GM23338 (cell line): ENCODE data around the gene C14orf180. TPM values are rescaled to one million over a fixed set of nuclear protein-coding genes. Genes with fewer than 3 reads are reported as not detected.

Experiments
- ATAC-seq: fragments of 200-7000 bp; cut with Tn5 transposase; 3 replicates; pipeline ENCODE4 v1.9.1; 2020
- DNase-seq: peaks from one replicate; pipeline ENCODE4 v3.0.0-alpha.2; 2015; ENCODE audit warnings: low spot score
- H2AFZ ChIP-seq: fragments of 200-600 bp; sonication (generic); 2 replicates; pipeline ENCODE4 v1.8.0; 2016; ENCODE audit warnings: antibody characterized with exemption, mild to moderate bottlenecking, moderate library complexity
- H3F3A ChIP-seq: fragments of 200-600 bp; sonication (generic); replicated peaks from 2 replicates; pipeline ENCODE4 v1.8.0; 2017; ENCODE audit warnings: antibody characterized with exemption, mixed run types, low read depth
- H3K27ac ChIP-seq: fragments of 200-600 bp; sonication (generic); 2 replicates; pipeline ENCODE4 v1.6.1; 2016; ENCODE audit warnings: low read depth
- H3K27me3 ChIP-seq: fragments of 200-600 bp; sonication (generic); 2 replicates; pipeline ENCODE4 v1.8.0; 2016; ENCODE audit warnings: mild to moderate bottlenecking, mixed run types, moderate library complexity; ENCODE audit not compliant: insufficient read depth
- H3K36me3 ChIP-seq: fragments of 200-600 bp; sonication (generic); 2 replicates; pipeline ENCODE4 v1.8.0; 2016; ENCODE audit warnings: mild to moderate bottlenecking; ENCODE audit not compliant: insufficient read depth
- H3K4me1 ChIP-seq: fragments of 200-600 bp; sonication (generic); 2 replicates; pipeline ENCODE4 v1.8.0; 2016; ENCODE audit warnings: mild to moderate bottlenecking, moderate library complexity; ENCODE audit not compliant: insufficient read depth
- H3K4me2 ChIP-seq: fragments of 200-600 bp; sonication (generic); 2 replicates; pipeline ENCODE4 v1.7.1; 2017; ENCODE audit warnings: mixed run types
- H3K4me3 ChIP-seq: fragments of 200-600 bp; sonication (generic); 2 replicates; pipeline ENCODE4 v1.6.1; 2016; ENCODE audit warnings: mixed run types
- H3K79me2 ChIP-seq: fragments of 200-600 bp; sonication (generic); replicated peaks from 2 replicates; pipeline ENCODE4 v1.8.0; 2017; ENCODE audit warnings: mild to moderate bottlenecking; ENCODE audit not compliant: insufficient read depth
- H3K9me2 ChIP-seq: fragments of 200-600 bp; sonication (generic); 2 replicates; pipeline ENCODE4 v1.8.0; 2017; ENCODE audit not compliant: insufficient read depth
- H4K20me1 ChIP-seq: fragments of 200-600 bp; sonication (generic); replicated peaks from 2 replicates; pipeline ENCODE4 v1.8.0; 2017; ENCODE audit warnings: mild to moderate bottlenecking; ENCODE audit not compliant: insufficient read depth
- H3K27ac Mint-ChIP-seq: 2 replicates; pipeline ENCODE4 v1.8.0; 2020; ENCODE audit warnings: inconsistent platforms, mild to moderate bottlenecking, moderate library complexity, mixed read lengths
- H3K27me3 Mint-ChIP-seq: 3 replicates; pipeline ENCODE4 v1.8.0; 2022; ENCODE audit warnings: low read depth, mild to moderate bottlenecking, moderate library complexity, mixed read lengths, inconsistent platforms; ENCODE audit not compliant: insufficient read depth, poor library complexity
- H3K36me3 Mint-ChIP-seq: 3 replicates; pipeline ENCODE4 v1.8.0; 2021; ENCODE audit warnings: low read depth, mild to moderate bottlenecking, inconsistent platforms, moderate library complexity, mixed read lengths
- H3K4me1 Mint-ChIP-seq: 3 replicates; pipeline ENCODE4 v1.8.0; 2020; ENCODE audit warnings: mild to moderate bottlenecking, inconsistent platforms, mixed read lengths
- H3K4me3 Mint-ChIP-seq: 3 replicates; pipeline ENCODE4 v1.8.0; 2021; ENCODE audit warnings: moderate library complexity, mild to moderate bottlenecking, inconsistent platforms, mixed read lengths
- H3K9me3 Mint-ChIP-seq: 3 replicates; pipeline ENCODE4 v1.8.0; 2020; ENCODE audit warnings: moderate library complexity, mild to moderate bottlenecking, inconsistent platforms, mixed read lengths
- CREB1 ChIP-seq: fragments of 250-450 bp; sonication (Bioruptor Pico); IDR thresholded peaks from 2 replicates; pipeline ENCODE4 v1.5.0; 2020; ENCODE audit warnings: low read depth, mild to moderate bottlenecking, moderate library complexity
- EZH2phosphoT487 ChIP-seq: fragments of 200-600 bp; sonication (generic); IDR thresholded peaks from one replicate; pipeline ENCODE4 v1.8.1; 2018; ENCODE audit warnings: antibody characterized with exemption; ENCODE audit not compliant: unreplicated experiment
- JUNB ChIP-seq: IDR thresholded peaks from one replicate; pipeline ENCODE4 v1.6.1; 2016; ENCODE audit warnings: antibody characterized with exemption; ENCODE audit not compliant: unreplicated experiment
- NANOG ChIP-seq: IDR thresholded peaks from 2 replicates; pipeline ENCODE4 v1.6.1; 2016; ENCODE audit warnings: antibody characterized with exemption, borderline replicate concordance
- POLR2AphosphoS5 ChIP-seq: IDR thresholded peaks from 2 replicates; pipeline ENCODE4 v1.6.1; 2016; ENCODE audit warnings: antibody characterized with exemption, low read depth
- STAT1 ChIP-seq: IDR thresholded peaks from one replicate; pipeline ENCODE4 v1.6.1; 2016; ENCODE audit warnings: antibody characterized with exemption; ENCODE audit not compliant: unreplicated experiment
- ZNF114 ChIP-seq: fragments of 250-450 bp; sonication (Bioruptor Pico); IDR thresholded peaks from 2 replicates; pipeline ENCODE4 v1.5.0; 2020; ENCODE audit warnings: mild to moderate bottlenecking, moderate library complexity
- ZNF331 ChIP-seq: fragments of 250-450 bp; sonication (Bioruptor Pico); IDR thresholded peaks from 2 replicates; pipeline ENCODE4 v1.5.0; 2020; ENCODE audit warnings: low read depth, mild to moderate bottlenecking, moderate library complexity
- ZNF462 ChIP-seq: fragments of 250-450 bp; sonication (Bioruptor Pico); IDR thresholded peaks from 2 replicates; pipeline ENCODE4 v1.5.0; 2020; ENCODE audit warnings: mild to moderate bottlenecking, moderate library complexity
- polyA plus RNA-seq: library from polyadenylated mRNA; unstranded; fragments of >200 nt; fragmentation: Nextera tagmentation; extraction: Ambion mirVana; gene quantifications from 2 replicates; pipeline ENCODE4 v1.2.1, GENCODE V29; 2016
- total RNA-seq: library from RNA; depleted of rRNA; stranded (reverse); fragments of >200 nt; shearing (Covaris generic); gene quantifications from 2 replicates; pipeline ENCODE4 v1.2.3, GENCODE V29; 2014
- TF ChIP-seq, protein P1 (sequence below): IDR thresholded peaks from one replicate; pipeline ENCODE4 v1.6.1; 2018; ENCODE audit warnings: antibody characterized with exemption; ENCODE audit not compliant: unreplicated experiment

Gene C14orf180
- total and polyA plus RNA-seq, 2 experiments from 2014 or later: not detected

DNA sequence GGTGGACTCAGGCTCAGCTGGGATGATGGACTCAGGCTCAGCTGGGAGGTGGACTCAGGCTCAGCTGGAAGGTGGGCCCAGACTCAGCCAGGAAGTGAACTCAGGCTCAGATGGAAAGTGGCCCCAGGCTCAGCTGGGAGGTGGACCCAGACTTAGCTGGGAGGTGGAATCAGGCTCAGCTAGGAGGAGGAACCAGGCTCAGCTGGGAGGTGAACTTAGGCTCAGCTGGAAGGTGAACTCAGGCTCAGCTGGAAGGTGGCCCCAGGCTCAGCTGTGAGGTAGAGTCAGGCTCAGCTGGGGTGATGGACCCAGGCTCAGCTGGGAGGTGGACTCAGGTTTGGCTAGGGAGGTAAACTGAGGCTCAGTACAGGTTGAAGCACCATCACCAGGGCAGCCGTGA is 21.8 kb upstream of the C14orf180 start (continued):
- no peak for TF ChIP-seq ZNF462 (CRISPR knock-in tag)

DNA sequence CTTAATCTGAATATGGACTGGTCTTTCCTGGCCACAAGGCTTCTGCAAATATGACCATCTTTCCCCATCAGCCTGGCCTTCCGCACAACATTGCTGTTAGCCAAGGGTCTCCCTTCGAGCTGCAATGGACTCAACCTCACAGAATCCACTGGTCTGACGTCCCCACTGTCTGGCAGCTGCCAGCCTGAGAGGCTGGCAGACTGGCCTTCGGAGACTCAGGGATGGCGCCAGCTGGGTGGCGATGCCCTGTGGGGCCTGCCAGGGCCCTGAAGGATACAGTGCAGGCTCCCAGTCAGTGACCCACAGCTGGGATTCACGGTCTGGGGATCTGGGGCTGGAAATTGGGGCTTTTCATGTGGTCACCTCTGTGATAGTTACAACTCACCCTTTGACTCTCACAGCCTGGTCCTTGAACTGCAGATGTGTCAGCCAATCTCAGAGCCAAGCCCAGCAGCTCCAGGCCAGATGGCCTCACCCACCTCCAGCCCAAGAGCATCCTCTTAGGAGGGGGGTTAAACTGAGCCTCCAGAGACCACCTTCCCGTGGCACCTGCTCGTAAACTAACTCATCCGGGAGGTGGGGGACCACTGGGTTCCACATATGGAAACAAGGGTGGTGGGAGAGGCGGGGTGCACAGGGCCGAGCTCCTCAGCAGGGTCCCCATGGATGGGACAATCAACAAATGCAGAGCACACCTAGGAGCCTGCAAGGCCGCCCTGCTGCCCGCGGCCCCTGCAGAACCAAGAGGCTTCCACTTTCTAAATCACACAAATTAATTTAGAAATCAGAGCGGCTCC is 21.1 kb upstream of the C14orf180 start:
- no peaks in the 10 kb centered on the region for H3K36me3 Mint-ChIP-seq
- no peaks in the 10 kb centered on the region for H3K79me2 ChIP-seq
- H3F3A ChIP-seq: no peaks in the 10 kb centered on the region
- H3K4me2 ChIP-seq: no peak overlapping the region
- DNase-seq: no peak
- no peak for ATAC-seq
- no peaks in the 10 kb centered on the region for H3K4me1 ChIP-seq
- H2AFZ ChIP-seq: no peak overlapping the region
- no peak for TF ChIP-seq POLR2AphosphoS5
- TF ChIP-seq, protein P1, sequence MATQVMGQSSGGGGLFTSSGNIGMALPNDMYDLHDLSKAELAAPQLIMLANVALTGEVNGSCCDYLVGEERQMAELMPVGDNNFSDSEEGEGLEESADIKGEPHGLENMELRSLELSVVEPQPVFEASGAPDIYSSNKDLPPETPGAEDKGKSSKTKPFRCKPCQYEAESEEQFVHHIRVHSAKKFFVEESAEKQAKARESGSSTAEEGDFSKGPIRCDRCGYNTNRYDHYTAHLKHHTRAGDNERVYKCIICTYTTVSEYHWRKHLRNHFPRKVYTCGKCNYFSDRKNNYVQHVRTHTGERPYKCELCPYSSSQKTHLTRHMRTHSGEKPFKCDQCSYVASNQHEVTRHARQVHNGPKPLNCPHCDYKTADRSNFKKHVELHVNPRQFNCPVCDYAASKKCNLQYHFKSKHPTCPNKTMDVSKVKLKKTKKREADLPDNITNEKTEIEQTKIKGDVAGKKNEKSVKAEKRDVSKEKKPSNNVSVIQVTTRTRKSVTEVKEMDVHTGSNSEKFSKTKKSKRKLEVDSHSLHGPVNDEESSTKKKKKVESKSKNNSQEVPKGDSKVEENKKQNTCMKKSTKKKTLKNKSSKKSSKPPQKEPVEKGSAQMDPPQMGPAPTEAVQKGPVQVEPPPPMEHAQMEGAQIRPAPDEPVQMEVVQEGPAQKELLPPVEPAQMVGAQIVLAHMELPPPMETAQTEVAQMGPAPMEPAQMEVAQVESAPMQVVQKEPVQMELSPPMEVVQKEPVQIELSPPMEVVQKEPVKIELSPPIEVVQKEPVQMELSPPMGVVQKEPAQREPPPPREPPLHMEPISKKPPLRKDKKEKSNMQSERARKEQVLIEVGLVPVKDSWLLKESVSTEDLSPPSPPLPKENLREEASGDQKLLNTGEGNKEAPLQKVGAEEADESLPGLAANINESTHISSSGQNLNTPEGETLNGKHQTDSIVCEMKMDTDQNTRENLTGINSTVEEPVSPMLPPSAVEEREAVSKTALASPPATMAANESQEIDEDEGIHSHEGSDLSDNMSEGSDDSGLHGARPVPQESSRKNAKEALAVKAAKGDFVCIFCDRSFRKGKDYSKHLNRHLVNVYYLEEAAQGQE: no peak
- no peak for TF ChIP-seq ZNF114 (CRISPR knock-in tag)
- TF ChIP-seq CREB1 (CRISPR knock-in tag): no peak
- no peak for TF ChIP-seq EZH2phosphoT487
- TF ChIP-seq JUNB: no peak
- no peak for TF ChIP-seq NANOG
- no peak for TF ChIP-seq ZNF331 (CRISPR knock-in tag)
- TF ChIP-seq STAT1: no peak
- H3K36me3 ChIP-seq: no peaks in the 10 kb centered on the region
- H3K27me3 Mint-ChIP-seq: peaks cover 13% of the 10 kb centered on the region
- H3K27me3 ChIP-seq: no peaks in the 10 kb centered on the region
- H3K27ac ChIP-seq: no peak overlapping the region
- no peaks in the 10 kb centered on the region for H3K4me1 Mint-ChIP-seq
- no peak overlapping the region for H3K4me3 Mint-ChIP-seq
- no peaks in the 10 kb centered on the region for H3K9me3 Mint-ChIP-seq
- H3K27ac Mint-ChIP-seq: no peak overlapping the region
- no peaks in the 10 kb centered on the region for H3K9me2 ChIP-seq
- no peak overlapping the region for H3K4me3 ChIP-seq
- no peaks in the 10 kb centered on the region for H4K20me1 ChIP-seq
